OCI-LY1 (cell line): Measurements from ENCODE around the gene MPPED1.

Source experiments
- H2AFZ ChIP-seq: fragments of 200-600 bp; sonication (generic), shearing (Covaris generic); 2 replicates; pipeline ENCODE4 v1.6.0; 2014; ENCODE audit warnings: antibody characterized with exemption, mild to moderate bottlenecking, low read length
- H3F3A ChIP-seq: fragments of 200-600 bp; sonication (generic), shearing (Covaris generic); 2 replicates; pipeline ENCODE4 v1.6.0; 2014; ENCODE audit warnings: mild to moderate bottlenecking, antibody characterized with exemption, low read length, moderate library complexity; ENCODE audit not compliant: insufficient read depth
- H3K27ac ChIP-seq: fragments of 200-600 bp; sonication (generic); 2 replicates; pipeline ENCODE4 v1.5.1; 2014; ENCODE audit warnings: low read length, mixed run types, mild to moderate bottlenecking, low read depth; ENCODE audit not compliant: poor library complexity, severe bottlenecking
- H3K27me3 ChIP-seq: fragments of 200-600 bp; sonication (generic); 2 replicates; pipeline ENCODE4 v1.6.0; 2014; ENCODE audit warnings: antibody characterized with exemption, mild to moderate bottlenecking, low read length, moderate library complexity; ENCODE audit not compliant: insufficient read depth
- H3K36me3 ChIP-seq: fragments of 200-600 bp; sonication (generic); 2 replicates; pipeline ENCODE4 v1.6.1; 2014; ENCODE audit warnings: mild to moderate bottlenecking, antibody characterized with exemption, low read length, moderate library complexity, mixed read lengths; ENCODE audit not compliant: insufficient read depth
- H3K4me1 ChIP-seq: fragments of 200-600 bp; sonication (generic); 2 replicates; pipeline ENCODE4 v1.5.1; 2014; ENCODE audit warnings: mild to moderate bottlenecking, low read length, moderate library complexity; ENCODE audit not compliant: insufficient read depth, severe bottlenecking
- H3K4me2 ChIP-seq: fragments of 200-600 bp; sonication (generic), shearing (Covaris generic); 2 replicates; pipeline ENCODE4 v1.6.1; 2014; ENCODE audit warnings: low read length
- H3K4me3 ChIP-seq: fragments of 200-600 bp; sonication (generic); 2 replicates; pipeline ENCODE4 v1.5.1; 2014; ENCODE audit warnings: low read length, low read depth, mild to moderate bottlenecking, mixed read lengths; ENCODE audit not compliant: poor library complexity, severe bottlenecking
- H3K79me2 ChIP-seq: fragments of 200-600 bp; shearing (Covaris generic); 2 replicates; pipeline ENCODE4 v1.6.1; 2016; ENCODE audit warnings: mixed run types, low read length, mixed read lengths; ENCODE audit not compliant: insufficient read depth
- H3K9ac ChIP-seq: fragments of 200-600 bp; sonication (generic), shearing (Covaris generic); 2 replicates; pipeline ENCODE4 v1.6.1; 2014; ENCODE audit warnings: mild to moderate bottlenecking, low read length, mixed read lengths
- H3K9me2 ChIP-seq: fragments of 200-600 bp; sonication (generic), shearing (Covaris generic); 2 replicates; pipeline ENCODE4 v1.6.1; 2014; ENCODE audit warnings: low read depth, mild to moderate bottlenecking, low read length, mixed read lengths
- H3K9me3 ChIP-seq: fragments of 200-600 bp; shearing (Covaris generic); 2 replicates; pipeline ENCODE4 v1.6.1; 2014; ENCODE audit warnings: low read length, mixed read lengths
- H4K20me1 ChIP-seq: fragments of 200-600 bp; sonication (generic), shearing (Covaris generic); 2 replicates; pipeline ENCODE4 v1.6.0; 2016; ENCODE audit warnings: mild to moderate bottlenecking, low read length; ENCODE audit not compliant: insufficient read depth
- EZH2 ChIP-seq: fragments of 200-600 bp; sonication (generic), shearing (Covaris generic); IDR thresholded peaks from 2 replicates; pipeline ENCODE4 v1.8.0; 2017; ENCODE audit warnings: borderline replicate concordance, mixed run types, mild to moderate bottlenecking, antibody characterized with exemption, low read length, moderate library complexity, mixed read lengths
- TF ChIP-seq, protein P1 (sequence below): fragments of 200-600 bp; sonication (generic), shearing (Covaris generic); IDR thresholded peaks from 2 replicates; pipeline ENCODE4 v1.5.1; 2017; ENCODE audit warnings: mild to moderate bottlenecking, antibody characterized with exemption, low read length, moderate library complexity, mixed read lengths

MPPED1 gene

DNA sequence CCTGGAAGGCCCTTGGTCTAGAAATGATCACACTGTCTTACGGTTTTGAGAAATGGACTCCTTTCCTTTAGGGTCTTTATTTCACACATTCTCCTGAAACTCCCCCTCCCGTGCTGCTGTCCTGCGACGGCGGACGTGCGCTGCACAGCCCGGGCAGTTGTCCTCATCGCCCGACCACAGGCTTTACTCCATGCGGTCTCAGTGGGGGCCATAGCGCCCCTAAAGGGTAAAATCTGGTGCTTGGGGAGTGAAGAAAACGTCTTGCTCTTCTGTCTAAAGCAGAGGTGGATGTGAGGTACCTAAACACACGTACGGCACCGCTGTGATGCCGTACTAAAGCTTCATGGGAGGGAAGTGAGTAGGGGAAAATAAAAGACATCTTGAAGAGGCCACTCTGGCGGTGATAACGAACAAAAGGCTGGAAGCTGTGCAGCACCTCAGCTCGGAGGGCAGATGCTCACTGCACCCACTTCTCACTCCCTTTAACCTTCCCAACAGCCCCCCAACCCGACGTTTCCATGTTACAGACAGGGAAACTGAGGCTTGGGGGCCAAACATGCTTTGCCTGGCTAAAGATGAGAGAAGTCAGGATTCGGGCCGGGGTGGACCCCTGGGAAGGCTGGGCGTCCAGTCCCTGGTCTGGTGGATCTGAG, 22.6 kb downstream of the MPPED1 start:
- H3K27me3 ChIP-seq = peaks cover 5% of the 10 kb centered on the region; the same call in 1 of the 2 replicates

DNA sequence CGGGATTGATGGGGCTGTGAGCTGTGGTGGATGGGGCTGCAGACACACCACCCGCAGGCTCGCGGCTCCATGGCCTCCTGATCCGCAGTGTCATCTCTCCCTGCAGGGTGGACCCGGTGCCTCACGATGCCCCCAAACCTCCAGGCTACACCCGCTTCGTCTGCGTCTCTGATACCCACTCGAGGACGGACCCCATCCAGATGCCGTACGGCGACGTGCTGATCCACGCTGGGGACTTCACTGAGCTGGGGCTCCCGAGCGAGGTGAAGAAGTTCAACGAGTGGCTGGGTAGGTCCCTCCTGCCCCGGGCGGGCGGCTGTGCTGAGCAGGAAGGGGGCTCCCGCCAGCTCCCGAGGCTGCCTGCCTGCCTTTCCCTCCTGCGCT, 23.1 kb downstream of the MPPED1 start:
- Histone ChIP-seq H4K20me1 (no peaks in the 10 kb centered on the region), H3F3A (no peaks in the 10 kb centered on the region), H3K9me2 (no peaks in the 10 kb centered on the region), H3K9ac (no peak overlapping the region), H3K27me3 (no peaks in the 10 kb centered on the region; the same call in 1 of the 2 replicates), H2AFZ (no peak overlapping the region), H3K27ac (no peak overlapping the region), H3K36me3 (no peaks in the 10 kb centered on the region), H3K9me3 (no peaks in the 10 kb centered on the region), H3K4me3 (no peak overlapping the region), H3K4me2 (no peak overlapping the region), H3K79me2 (no peaks in the 10 kb centered on the region), H3K4me1 (no peaks in the 10 kb centered on the region)
- TF ChIP-seq, protein P1, sequence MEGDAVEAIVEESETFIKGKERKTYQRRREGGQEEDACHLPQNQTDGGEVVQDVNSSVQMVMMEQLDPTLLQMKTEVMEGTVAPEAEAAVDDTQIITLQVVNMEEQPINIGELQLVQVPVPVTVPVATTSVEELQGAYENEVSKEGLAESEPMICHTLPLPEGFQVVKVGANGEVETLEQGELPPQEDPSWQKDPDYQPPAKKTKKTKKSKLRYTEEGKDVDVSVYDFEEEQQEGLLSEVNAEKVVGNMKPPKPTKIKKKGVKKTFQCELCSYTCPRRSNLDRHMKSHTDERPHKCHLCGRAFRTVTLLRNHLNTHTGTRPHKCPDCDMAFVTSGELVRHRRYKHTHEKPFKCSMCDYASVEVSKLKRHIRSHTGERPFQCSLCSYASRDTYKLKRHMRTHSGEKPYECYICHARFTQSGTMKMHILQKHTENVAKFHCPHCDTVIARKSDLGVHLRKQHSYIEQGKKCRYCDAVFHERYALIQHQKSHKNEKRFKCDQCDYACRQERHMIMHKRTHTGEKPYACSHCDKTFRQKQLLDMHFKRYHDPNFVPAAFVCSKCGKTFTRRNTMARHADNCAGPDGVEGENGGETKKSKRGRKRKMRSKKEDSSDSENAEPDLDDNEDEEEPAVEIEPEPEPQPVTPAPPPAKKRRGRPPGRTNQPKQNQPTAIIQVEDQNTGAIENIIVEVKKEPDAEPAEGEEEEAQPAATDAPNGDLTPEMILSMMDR = no peak
- TF ChIP-seq EZH2 = no peak

More for the DNA sequence above, 22.6 kb downstream of the MPPED1 start:
- Histone ChIP-seq H3F3A (no peaks in the 10 kb centered on the region), H3K9me3 (no peaks in the 10 kb centered on the region), H3K9me2 (no peaks in the 10 kb centered on the region), H4K20me1 (no peaks in the 10 kb centered on the region), H3K36me3 (no peaks in the 10 kb centered on the region), H3K79me2 (no peaks in the 10 kb centered on the region), H3K4me3 (no peak overlapping the region), H3K9ac (no peak overlapping the region), H3K27ac (no peak overlapping the region), H3K4me2 (no peak overlapping the region), H2AFZ (no peak overlapping the region), H3K4me1 (no peaks in the 10 kb centered on the region)
- TF ChIP-seq, protein P1 = no peak
- no peak for TF ChIP-seq EZH2

DNA sequence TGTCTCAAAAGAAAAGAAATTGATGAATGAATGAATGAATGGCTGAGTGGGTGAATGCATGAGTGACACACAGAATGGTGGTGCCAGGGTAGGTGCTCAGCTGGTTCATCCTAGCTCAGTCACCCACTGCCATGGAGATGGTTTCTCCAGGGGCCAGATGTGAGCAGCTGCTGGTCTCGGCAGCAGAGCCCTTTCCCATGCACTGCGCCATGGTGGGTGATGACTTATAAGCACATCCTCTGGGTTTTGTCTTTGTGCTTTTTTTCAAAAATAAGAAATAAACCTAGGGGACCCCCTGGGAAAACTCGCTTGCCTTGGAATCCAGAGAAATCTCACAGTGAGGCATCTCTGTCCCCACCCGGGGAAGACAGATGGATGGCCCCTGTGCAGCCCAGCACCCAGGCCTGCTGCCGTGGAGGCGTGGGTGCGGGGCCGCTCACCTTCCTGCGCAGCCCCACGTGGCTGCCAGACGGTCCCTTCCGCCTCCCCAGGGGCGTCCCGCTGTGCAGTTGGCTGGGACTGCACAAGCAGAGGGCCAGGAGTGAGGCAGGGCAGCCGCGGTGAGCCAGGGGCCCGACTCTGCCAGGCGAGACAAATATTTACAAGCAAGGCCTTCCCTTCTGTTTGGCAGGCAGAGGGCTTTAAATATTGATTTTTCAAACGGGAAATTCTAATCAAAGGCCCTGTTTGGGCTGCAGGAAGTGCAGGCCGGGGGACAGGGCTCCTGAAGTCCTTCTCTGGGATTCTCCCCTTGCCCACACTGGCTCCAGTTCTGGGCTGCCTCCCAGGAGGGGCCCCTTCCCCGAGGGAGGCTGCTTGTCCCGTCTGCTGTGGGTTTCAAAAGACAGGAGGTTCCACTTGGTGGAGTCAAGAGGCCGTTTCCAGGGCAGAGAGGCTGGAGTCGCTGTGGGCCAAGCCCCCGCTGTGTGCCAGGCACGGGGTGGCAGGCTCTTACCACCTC, 24.3 kb downstream of the MPPED1 start:
- no peak overlapping the region for H3K4me2 ChIP-seq
- no peak for TF ChIP-seq EZH2
- TF ChIP-seq, protein P1 = no peak
- no peaks in the 10 kb centered on the region for H3F3A ChIP-seq
- no peaks in the 10 kb centered on the region; the same call in 1 of the 2 replicates for H3K27me3 ChIP-seq
- no peaks in the 10 kb centered on the region for H3K9me2 ChIP-seq
- H3K36me3 ChIP-seq = no peaks in the 10 kb centered on the region
- no peaks in the 10 kb centered on the region for H3K79me2 ChIP-seq
- no peaks in the 10 kb centered on the region for H3K4me1 ChIP-seq
- H3K27ac ChIP-seq = no peak overlapping the region
- no peaks in the 10 kb centered on the region for H4K20me1 ChIP-seq
- no peaks in the 10 kb centered on the region for H3K9me3 ChIP-seq
- H2AFZ ChIP-seq = no peak overlapping the region
- no peak overlapping the region for H3K9ac ChIP-seq
- no peak overlapping the region for H3K4me3 ChIP-seq
